KOPT-K1 (cell line): ENCODE data around the gene ARHGAP15.
A peak's percentile ranks its signal among the peaks of the same experiment; 100 is the strongest.

Source experiments
- H3K27ac ChIP-seq: fragments of 200-600 bp; sonication (generic); 2 replicates; pipeline ENCODE4 v1.5.1; 2016; ENCODE audit warnings: antibody characterized with exemption, mild to moderate bottlenecking, low read depth, low read length; ENCODE audit not compliant: poor library complexity, severe bottlenecking
- H3K36me3 ChIP-seq: fragments of 200-600 bp; sonication (generic); 2 replicates; pipeline ENCODE4 v1.5.1; 2017; ENCODE audit warnings: antibody characterized with exemption, mild to moderate bottlenecking, low read length, moderate library complexity; ENCODE audit not compliant: insufficient read depth
- H3K9me3 ChIP-seq: fragments of 200-600 bp; sonication (generic); 2 replicates; pipeline ENCODE4 v1.5.1; 2017; ENCODE audit warnings: antibody characterized with exemption, low read length, mild to moderate bottlenecking; ENCODE audit not compliant: insufficient read depth, poor library complexity, severe bottlenecking

The ARHGAP15 gene

DNA sequence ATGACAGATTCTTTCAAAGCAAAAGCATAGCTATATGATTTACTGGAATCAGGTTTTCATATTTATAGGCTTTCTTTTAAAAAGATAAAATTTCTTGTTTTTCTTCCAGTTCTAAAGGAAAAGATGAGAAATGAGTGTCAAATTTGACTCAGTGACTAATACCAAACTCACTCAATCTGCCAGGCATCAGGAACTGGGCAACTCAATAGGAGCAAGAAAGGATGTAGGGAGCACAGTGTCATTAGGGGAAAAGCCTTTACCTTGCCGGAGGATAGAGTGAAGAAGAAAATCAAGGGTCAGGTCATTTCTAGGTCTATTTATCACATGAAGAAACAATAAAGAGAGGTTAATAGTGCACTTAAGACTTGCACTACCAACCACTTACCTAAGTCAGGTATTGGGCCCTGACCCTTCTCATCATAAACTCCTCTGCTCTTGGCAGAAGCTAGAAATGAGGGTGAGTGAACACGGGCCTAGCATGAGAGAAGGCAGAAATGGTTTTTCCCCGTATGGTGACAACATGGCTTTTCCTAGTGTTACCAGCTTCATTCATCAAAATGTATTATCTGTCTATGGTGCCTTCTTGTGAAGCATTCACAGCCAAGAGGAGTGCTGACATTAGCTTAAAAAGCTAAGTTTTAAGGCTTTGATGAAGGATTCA lies 151.0 kb downstream of the ARHGAP15 start:
- H3K36me3 ChIP-seq: peaks cover 18% of the 10 kb centered on the region; the same call in 1 of the 2 replicates

DNA sequence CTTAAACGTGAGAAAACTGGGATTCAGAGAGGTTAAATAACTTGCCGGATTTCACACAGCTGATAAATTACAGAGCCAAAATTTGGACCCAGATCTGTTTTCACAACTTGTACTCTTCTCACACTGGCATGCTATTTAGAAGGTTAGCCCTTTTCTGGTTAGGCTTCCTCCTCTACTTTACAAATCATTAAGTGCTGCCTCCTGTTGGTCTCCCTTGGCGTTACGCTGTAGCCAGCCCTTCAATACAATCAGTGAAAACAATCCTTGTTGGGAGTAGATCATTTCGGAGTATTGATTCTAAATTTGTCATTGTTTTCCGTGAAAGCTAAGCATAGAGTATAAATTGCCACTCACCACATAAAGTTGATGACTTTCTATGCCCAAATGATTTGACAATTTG lies 153.5 kb downstream of the ARHGAP15 start:
- peaks cover 15% of the 10 kb centered on the region; the same call in 1 of the 2 replicates for H3K36me3 ChIP-seq

More for the DNA sequence above, 151.0 kb downstream of the ARHGAP15 start:
- Histone ChIP-seq H3K9me3 (no peaks in the 10 kb centered on the region), H3K27ac (no peak overlapping the region)

DNA sequence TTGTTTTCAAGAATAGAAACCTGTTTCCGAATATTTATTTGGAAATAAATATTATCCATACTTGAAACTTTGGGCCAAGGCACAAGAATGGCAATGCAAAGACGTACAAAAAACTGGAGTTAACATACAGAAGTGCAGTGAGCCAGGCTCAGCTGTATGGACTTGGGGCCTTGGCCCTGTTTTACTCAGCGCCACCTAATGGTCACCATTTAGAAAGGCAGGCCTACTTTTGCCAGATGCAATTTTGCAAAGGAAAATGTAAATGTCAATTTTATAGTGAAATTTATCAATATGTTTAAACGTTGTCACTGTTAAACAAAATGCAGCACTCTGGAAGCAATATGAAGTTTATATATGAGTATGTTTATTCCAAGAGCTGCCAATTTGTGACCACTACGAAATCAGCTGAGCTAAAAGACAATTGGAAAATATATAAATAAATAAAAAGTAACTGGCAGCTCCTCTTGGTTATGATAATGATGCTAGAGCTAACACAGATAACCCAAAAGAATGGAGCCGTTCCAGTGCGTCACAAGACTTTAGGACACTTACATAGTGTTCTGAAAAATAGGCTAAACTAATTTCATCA lies 155.0 kb downstream of the ARHGAP15 start:
- Histone ChIP-seq H3K36me3 (0 out of 2 replicates have a peak, but pooled peaks cover 8% of the 10 kb centered on the region), H3K9me3 (no peaks in the 10 kb centered on the region), H3K27ac (no peak overlapping the region)

More for the DNA sequence above, 153.5 kb downstream of the ARHGAP15 start:
- H3K9me3 ChIP-seq: no peaks in the 10 kb centered on the region
- H3K27ac ChIP-seq: no peak overlapping the region

DNA sequence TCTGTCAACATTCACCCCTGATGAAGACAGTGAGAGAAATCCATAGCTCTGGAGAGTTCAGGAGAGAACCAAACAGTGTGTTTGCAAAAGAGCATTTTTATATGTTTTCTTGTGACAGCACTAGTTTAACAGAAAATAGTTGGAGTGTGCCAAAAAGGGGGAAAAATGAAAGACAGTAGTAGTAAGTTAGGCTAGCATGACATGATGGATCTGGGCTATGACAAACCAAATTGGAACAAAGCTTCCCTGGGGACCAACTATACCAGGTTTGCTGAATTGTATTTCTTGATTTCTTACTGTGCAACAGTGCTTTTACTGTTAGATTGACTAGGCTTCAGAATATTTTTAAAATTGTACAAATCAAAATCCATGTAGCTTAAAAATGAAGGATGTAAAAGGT lies 159.8 kb downstream of the ARHGAP15 start:
- H3K27ac ChIP-seq: no peak overlapping the region
- no peaks in the 10 kb centered on the region for H3K9me3 ChIP-seq
- 0 out of 2 replicates have a peak, but pooled peaks cover 8% of the 10 kb centered on the region for H3K36me3 ChIP-seq

DNA sequence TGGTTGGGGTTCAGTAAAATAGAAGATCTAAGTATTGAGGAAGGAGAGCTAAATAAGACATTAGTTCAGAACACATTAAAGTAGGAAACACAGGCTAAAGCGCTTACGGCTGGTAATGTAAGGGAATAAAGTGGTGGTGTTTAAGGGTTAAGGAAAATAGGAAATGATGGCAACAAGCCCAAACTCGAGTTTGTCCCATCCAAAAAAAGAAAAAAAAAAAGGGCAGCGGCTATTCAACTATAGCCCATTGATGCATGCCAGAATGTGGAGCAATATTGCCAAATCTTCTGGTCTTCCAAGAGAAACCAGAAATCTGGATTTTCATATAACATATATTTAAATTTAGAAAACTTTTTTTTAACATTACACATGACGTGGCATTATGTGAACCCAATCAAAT lies 161.0 kb downstream of the ARHGAP15 start:
- H3K27ac ChIP-seq: no peak overlapping the region
- no peaks in the 10 kb centered on the region for H3K9me3 ChIP-seq
- 0 out of 2 replicates have a peak, but pooled peaks cover 8% of the 10 kb centered on the region for H3K36me3 ChIP-seq

DNA sequence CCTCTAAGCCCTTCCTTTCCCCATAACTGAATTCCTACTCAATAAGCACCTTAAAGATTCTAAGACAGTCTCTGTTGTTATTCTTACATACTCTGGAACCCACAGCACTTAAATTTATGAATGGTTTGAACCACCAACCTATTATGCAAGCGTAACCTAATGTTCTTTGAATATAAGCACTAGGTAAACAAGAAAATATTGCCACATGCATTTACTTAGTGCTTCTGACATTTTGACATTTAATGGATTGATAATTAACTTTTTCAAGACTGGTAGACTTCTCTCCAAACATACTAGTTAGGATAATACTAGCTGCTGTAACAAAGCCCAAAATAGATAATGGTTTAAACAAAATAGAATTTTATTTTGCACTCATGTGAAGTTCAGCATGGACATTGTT lies 164.8 kb downstream of the ARHGAP15 start:
- Histone ChIP-seq H3K36me3 (peaks cover 16% of the 10 kb centered on the region; the same call in 1 of the 2 replicates), H3K27ac (no peak overlapping the region), H3K9me3 (no peaks in the 10 kb centered on the region)

DNA sequence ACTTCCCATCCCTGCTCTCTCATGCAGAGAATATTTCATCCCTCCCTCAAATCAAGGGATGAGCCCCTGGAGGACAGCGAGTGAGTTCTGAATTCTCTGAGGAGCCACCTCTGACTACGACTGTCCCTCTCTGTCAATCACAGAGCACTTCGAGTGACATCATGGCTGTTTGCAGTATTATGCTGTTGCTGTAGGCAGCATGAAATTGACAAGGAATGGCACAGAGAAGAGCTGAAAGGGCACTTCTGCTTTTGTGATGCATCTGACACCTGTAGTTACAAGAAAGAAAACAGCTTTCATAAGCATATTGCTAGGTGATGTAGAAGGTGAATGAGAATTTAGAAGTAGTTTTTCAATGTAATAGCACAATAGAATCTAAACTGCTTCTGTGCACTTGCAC lies 166.9 kb downstream of the ARHGAP15 start:
- H3K36me3 ChIP-seq: peaks cover 16% of the 10 kb centered on the region
- no peaks in the 10 kb centered on the region for H3K9me3 ChIP-seq
- H3K27ac ChIP-seq: no peak overlapping the region

DNA sequence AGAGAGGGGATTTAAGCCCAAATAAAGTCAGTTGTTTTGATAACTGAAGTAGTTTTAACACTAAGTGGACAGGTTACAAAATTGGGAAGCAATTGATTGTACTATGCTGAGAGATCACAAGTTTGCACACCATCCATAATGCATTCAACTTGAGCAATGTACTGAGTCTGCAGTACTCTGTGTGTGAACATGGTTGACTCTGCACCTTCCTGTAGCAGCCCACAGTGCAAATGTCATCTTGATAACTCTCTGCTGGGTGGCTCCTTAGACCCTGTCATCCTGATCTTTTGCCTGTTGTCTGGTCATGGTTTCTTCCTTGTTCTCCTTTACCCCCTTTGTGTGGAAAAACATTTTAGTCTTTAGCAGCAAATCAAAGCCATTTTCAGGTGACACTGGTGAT lies 168.0 kb downstream of the ARHGAP15 start:
- H3K9me3 ChIP-seq: peaks cover 2% of the 10 kb centered on the region
- no peak overlapping the region for H3K27ac ChIP-seq
- peaks cover 17% of the 10 kb centered on the region for H3K36me3 ChIP-seq

DNA sequence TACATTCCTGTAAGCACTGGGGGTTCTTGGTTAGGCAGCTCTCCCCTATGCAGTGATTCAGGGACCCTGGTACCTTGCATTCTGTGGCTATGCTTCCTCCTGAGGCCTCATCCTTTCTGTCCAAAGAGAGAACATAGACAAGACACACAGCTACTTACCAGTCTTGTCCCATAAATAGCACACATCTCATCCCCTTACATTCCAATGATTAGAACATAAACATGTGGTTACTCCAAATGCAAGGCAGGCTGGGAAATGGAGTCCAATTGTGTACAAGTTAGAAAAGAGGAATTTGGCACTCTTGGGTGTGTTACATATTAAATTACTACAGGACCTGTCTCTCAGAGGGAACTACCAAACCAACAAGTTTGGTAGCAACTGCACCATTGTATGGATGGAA lies 171.3 kb downstream of the ARHGAP15 start:
- Histone ChIP-seq H3K27ac (no peak overlapping the region), H3K36me3 (peaks cover 21% of the 10 kb centered on the region)

DNA sequence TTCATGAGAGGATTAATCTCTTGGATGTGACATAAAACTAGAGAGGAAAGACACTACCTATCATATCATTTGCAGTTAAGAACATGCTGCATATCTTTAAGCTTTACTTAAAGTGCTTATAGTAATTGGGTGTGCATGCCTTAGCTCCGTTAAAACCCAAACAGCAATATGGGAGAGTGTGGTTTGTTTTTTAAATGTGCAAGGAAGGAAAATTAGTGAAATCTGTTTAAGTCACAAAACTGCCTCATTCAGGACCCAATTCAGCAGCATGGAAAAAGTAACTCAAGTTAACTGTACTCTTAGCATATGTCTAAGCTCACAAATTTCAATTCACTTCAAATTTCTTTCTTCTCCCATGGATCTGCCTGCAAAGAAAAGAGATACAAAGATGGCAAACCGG lies 182.2 kb downstream of the ARHGAP15 start:
- Histone ChIP-seq H3K27ac (no peak overlapping the region), H3K36me3 (0 out of 2 replicates have a peak, but pooled peaks cover 3% of the 10 kb centered on the region), H3K9me3 (no peaks in the 10 kb centered on the region)

More for the DNA sequence above, 171.3 kb downstream of the ARHGAP15 start:
- H3K9me3 ChIP-seq: peaks cover 5% of the 10 kb centered on the region

DNA sequence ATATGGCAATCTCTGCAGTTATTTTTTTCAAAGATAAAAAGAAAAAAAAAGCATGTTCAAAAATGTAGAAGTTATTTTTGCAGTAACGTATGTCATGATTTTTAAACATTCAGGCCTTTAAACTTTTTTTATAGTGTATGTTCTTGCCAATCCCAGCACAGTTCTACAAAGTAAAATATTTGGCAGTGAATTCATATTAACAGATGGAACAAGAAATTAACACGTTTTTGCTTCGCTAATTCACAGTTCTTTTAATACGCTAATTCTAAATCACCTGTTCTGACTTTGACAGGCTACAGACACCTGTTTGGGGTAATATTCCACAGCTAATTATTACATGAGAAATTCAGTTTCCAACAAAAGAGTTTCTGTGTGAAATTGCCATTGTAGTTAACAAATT lies 183.2 kb downstream of the ARHGAP15 start:
- H3K9me3 ChIP-seq: no peaks in the 10 kb centered on the region
- H3K27ac ChIP-seq: no peak overlapping the region
- H3K36me3 ChIP-seq: 0 out of 2 replicates have a peak, but pooled peaks cover 3% of the 10 kb centered on the region

DNA sequence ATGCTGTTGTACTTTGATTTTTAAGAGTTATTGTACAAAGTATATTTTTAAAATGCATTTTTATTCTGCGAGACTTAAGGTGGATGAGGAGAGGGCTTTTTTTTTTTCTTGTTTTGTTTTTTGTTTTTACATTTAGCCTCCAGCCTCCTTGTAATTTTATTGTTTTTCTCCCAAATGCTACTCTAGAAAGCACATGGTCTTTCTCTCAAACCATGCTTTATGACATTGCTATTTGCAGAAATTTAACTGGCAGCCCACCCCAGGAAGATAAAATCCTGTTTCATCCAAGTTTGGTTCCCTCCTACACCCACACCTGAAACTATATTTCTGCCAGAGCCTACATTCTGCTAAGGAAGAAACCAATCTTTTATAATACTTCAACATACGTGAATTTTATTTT lies 184.6 kb downstream of the ARHGAP15 start:
- H3K9me3 ChIP-seq: no peaks in the 10 kb centered on the region
- peaks cover 12% of the 10 kb centered on the region; the same call in 1 of the 2 replicates for H3K36me3 ChIP-seq
- no peak overlapping the region for H3K27ac ChIP-seq

DNA sequence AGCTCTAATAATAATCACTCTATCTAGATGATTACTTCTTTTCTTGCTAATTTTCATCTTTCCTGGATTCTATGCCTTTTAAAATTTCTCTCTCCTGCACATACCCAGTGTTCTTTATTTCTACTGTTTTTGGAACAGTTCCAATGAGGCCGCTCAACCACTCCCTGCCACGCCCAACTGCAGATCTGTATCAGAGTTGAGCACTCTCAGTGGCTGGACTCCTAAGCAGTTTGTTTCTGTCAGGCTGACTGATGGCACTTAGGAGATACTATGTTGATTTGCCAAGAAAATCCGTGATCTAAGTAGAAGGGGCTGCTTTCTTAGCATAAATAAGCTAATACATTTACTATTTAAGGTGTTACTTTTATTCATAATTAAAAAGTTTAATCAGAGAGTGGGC lies 192.8 kb downstream of the ARHGAP15 start:
- Histone ChIP-seq H3K36me3 (peaks cover 26% of the 10 kb centered on the region; the same call in 1 of the 2 replicates), H3K9me3 (no peaks in the 10 kb centered on the region), H3K27ac (no peak overlapping the region)

DNA sequence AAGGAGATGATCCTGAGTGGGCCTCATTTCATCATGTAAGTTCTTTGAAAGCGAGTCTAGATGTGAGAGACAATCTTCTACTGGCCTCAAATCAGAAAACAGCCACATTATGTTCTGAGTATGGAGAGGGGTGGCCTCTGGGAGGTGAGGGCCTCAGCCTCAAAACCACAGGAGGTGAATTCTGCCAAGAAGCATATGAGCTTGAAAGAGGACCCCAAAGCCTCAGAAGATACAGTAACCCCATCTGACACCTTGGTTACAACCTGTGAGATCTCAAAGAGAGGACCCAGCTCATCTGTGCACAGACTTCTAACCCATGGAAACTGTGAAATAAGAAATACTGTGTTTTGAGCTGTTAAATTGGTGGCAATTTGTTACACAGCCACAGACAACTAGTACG lies 200.1 kb downstream of the ARHGAP15 start:
- no peaks in the 10 kb centered on the region for H3K36me3 ChIP-seq
- H3K9me3 ChIP-seq: no peaks in the 10 kb centered on the region
- peak overlapping the region; percentile 15 for H3K27ac ChIP-seq

DNA sequence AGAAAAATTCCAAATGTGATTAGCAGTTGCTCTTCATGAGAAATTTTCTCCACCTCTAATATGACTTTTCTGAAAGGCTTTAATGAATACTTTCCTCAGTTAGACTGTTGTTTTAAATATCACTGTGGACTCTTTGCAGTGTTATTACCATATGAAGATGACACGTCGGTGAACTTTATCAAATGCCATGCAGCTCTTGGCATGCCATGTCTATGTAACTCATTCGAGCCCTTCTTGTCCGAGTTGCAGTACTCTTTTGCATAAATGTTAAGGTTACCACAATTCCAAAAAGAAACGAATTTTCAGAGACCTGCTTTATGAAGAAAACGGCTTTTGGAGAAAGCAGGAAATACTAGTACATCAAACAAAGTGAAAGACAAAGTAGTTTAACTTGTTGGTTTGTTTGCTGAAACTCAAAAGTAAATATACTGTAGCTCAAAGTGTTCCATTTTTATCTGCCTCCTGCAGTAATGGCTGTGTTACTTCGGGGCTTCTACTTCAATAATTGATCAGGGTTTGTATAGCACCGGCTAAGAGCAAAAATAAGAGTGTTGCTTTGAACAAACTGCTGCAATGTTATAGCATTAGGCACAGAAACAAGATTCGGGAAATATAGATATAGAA lies 204.1 kb downstream of the ARHGAP15 start:
- Histone ChIP-seq H3K9me3 (no peaks in the 10 kb centered on the region), H3K36me3 (no peaks in the 10 kb centered on the region), H3K27ac (peak overlapping the region; percentile 63)
